GM19351 (cell line): ENCODE data around the gene CAPN11.
"Not testable (repeated sequence)": the region's sequence is repeated elsewhere in the genome, so short reads cannot be mapped to it uniquely, and the experiment has no call there.

ENCODE experiments used
- ATAC-seq: cut with Tn5 transposase; IDR thresholded peaks from one replicate; pipeline ENCODE4 v1.9.1; 2021; ENCODE audit warnings: mild to moderate bottlenecking, moderate library complexity; ENCODE audit not compliant: unreplicated experiment

Gene CAPN11

DNA sequence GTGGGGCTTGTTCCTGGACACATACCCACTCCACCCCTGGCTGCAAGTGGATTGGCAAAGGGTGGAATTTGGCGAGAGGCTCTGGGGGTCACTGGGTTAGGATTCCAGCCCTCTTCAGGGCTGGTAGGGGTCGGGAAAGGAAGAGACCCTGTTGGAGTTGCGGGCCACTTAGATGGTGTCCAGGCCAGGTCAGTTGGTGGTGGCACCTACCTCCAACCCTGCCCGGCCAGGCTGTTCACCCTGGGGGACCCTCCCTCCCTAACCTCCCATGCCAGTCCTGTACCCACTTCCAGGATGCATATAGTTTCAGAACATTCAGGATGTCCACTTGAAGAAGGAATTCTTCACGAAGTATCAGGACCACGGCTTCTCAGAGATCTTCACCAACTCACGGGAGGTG, 21.0 kb downstream of the CAPN11 start:
- no peak for ATAC-seq

DNA sequence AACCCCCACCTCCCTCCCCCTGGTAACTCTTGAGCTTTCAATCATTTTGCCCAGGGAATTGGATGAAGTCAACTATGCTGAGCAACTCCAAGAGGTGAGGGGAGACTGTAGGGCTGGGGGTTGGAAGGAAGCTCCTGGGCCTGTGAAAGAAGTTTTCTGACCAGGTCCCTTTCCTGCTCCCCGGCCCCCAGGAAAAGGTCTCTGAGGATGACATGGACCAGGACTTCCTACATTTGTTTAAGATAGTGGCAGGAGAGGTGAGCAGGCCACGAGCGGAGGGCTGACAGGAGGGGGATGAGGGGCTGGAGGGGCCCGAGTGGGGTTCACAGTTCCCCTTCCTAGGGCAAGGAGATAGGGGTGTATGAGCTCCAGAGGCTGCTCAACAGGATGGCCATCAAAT, 21.8 kb downstream of the CAPN11 start:
- ATAC-seq, result no peak

DNA sequence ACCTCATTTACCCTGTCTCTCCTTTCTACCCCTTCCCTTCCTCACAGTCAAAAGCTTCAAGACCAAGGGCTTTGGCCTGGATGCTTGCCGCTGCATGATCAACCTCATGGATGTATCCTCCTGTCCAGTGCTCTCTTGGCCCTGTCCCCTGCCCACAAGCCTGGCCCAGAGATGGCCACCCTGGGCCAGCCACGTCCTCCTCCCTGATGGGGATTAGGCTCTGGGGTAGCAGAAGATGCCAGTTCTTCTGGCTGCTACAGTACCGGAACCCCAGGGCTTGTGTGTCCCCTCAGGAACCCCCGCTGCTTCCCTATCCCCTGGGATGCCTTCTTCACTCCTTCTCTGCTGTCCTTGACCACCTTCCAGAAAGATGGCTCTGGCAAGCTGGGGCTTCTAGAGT, 22.3 kb downstream of the CAPN11 start:
- ATAC-seq, result no peak

DNA sequence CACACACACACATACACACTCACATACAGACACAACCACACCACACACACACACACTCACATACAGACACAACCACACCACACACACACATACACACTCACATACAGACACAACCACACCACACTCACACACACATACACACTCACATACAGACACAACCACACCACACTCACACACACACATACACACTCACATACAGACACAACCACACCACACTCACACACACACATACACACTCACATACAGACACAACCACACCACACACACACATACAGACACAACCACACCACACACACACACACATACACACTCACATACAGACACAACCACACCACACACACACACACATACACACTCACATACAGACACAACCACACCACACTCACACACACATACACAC, 23.2 kb downstream of the CAPN11 start:
- ATAC-seq, result not testable (repeated sequence)

DNA sequence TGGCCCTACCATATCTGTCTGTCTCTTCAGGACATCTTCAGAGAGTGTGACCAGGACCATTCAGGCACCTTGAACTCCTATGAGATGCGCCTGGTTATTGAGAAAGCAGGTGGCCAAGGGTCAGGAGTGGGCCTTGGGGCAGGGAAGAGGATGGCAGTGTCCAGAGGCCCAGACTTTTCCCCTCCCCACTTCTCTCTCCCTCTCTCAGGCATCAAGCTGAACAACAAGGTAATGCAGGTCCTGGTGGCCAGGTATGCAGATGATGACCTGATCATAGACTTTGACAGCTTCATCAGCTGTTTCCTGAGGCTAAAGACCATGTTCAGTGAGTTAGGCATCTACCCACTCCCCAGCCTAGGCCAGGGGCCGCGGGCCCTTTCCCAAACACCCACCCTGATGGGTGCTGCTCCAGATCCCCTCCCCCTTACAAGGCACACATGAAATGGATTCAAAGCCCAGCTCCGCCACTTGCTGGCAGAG, 24.3 kb downstream of the CAPN11 start:
- ATAC-seq, result no peak

DNA sequence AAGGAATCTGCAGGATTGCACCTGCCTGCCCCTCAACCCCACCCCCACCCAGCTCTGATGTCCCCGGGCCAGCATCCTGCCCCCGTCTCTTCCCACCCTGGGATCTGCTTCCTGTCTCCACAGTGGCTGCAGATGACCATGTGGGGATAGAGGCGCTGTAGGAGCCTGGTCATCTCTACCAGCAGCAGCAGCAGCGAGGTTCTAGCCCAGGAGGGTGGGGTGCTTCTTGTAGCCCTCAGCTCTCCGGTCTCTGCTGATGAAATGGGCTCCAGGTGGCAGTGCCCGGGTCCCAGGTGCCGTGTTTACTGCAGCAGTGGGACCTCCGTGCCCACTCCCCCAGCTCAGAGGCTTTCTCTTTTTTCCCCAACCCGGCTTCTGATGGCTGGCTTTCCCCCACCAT, 25.2 kb downstream of the CAPN11 start:
- no peak for ATAC-seq

DNA sequence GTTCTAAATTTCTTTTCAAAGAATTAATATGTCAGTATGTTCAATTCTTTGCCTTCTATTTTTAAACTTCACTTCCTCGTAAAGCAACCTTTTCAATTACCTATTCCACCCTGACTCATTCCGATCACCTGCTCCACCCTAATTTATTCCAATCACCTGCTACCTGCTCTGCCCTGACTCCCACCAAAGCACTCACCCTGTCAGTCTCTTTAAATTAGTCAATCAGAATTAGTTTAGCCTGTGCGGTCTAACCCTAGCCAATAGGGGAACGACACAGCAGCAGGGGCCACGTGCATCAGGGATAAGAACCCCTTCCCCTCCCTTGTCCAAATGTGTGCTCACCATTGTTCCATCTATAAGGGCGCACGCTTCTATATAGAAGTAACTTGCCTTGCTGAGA, 26.7 kb downstream of the CAPN11 start:
- not testable (repeated sequence) for ATAC-seq

DNA sequence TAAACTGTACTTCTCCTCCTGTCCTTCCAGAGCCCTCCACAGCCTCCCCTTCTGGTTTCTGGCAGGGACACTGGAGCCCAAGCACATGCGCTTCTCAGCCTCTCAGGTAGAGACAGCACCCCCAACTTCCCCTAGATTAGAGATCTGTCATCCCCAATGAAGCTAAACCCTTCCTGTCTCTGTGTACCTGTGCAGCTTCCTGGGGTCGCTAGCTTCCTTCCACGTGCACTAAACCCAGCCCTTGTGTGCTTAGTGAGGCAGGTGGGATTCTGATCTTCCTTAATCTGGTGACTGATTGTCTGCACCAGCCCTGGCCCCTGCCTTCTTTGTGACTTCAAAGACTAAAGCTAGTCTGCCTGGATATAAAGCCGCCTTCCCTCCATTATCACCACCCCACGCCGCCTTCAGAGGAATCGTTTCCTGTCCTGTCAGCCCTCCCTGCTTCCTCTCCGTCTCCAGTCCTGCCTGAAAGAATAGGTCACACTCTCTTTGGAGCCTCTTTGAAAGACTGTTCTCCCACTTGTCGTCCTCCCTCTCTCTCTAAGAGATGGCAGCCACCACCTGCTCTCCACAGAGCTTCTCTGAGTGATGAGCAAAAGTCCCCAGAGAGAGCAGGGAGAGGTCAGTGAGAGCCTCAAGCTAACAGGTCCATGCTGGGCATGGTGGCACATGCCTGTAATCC, 27.5 kb downstream of the CAPN11 start:
- no peak for ATAC-seq

DNA sequence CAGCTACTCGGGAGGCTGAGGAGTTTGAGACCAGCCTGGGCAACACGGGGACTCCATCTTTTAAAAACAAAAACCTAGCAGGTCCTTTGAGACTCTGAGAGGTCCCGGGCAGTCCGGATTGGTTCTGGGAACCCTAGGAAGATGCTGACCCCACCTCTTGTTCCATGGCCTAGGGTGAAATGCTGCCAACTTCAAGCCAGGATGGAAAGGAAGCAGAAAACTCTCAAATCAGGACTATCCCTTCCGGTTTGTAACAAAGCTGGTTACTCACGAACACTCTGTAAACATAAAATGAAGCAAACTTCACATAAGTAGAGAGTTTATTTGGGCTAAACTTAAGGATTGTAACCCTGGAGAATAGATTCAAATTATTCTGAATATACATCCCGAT, 28.0 kb downstream of the CAPN11 start:
- ATAC-seq, result no peak

DNA sequence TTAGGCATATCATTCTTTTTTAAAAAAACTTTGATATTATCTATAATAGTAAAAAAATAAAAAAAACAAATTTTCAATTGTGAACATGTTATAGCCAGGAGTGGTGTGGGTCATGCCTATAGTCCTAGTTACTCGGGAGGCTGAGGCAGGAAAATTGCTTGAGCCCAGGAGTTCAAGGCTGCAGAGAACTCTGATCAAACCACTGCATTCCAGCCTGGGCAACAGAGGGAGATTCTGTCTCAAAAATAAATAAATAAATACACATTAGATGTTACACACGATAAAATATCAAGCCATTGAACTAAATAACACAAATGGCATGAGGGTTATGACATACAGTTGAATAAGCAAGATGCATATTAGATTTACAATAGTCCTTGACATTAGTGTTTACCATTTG, 30.2 kb downstream of the CAPN11 start:
- no peak for ATAC-seq

DNA sequence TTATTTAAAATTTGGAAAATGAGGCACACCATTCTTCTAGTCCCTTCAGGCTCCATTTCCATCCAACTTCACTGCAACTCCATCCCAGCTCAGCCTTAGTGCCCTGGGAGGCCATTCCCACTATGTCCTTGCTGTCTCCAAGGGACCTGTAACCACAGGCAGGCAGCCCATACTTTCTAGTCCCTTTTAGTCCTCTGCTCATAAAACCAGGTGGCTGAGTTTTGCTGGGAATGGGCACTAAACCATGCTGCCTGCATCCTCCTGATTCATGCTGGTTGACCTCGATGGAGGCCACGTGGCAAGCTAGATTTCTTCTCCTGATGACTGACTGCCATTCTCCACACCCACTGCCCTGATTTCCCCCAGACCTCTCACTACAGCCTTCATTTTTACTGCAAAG, 30.6 kb downstream of the CAPN11 start:
- ATAC-seq, result no peak

DNA sequence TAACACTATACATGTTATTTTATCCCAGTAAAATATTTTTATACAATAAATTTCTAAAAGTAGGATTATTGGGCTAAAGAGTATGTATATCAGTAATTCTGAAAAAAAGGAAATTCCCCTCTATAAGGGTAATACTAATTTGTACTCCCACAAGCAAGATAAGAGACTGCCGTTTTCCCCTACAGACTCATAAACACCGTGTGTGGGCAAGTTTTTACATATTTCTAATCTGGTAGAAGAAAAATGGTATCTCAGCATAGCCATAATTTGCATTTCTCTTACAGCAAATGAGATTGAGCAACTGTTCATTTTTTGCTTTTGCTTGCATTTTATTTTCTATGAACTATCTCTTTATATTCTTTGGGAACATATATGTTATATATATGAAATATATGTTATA, 32.1 kb downstream of the CAPN11 start:
- peak; percentile 79 for ATAC-seq

DNA sequence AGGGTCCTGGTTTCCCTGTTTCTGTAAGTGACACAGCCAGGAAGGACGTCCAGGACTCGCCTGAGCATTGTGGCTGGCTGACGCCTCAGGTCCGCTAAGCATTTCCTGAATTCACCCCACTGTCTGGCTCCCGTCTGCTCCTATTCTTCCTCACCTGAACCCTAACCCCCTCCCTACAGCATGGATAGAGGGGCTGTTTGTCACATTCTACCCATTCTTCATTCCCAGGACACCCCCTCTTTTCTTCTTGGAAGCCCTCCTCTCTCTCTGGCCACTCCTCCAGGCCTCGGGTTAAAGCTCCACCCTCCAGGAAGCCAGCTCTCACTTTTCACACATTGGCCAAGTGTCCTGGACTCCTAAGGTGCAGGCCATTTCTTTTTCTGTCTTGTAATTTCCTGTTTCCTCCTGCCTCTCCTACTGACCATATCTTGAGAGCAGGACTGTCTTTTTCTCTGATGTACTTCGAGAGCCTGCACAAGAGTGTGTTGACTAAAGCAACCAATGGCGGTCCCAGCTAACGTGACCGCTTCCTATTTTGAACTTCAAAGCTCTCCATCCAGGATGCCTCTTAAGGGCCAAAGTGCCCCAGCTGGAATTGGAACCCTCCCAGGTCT, 33.9 kb downstream of the CAPN11 start:
- no peak for ATAC-seq

DNA sequence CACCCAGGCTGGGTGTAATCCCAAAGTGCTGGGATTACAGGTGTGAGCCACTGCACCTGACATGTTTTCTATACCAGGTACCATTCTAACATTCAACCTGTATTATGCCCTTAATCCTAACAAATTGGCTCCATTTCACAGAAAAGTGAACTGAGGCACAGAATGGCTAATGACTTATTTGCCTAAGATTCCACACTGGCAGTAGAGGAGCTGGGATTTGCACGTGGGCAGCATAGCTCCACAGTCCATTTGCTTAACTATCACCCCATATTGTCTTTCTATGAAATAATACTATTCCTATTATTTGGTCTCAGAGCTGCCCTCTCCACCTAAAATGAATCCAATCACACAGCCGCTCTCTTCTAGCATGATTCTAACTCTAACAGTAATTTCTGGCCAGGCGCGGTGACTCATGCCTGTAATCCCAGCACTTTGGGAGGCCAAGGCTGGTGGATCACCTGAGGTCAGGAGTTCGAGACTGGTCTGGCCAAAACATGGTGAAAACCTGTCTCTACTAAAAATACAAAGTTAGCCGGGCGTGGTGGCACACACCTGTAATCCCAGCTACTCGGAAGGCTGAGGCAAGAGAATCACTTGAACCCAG, 34.8 kb downstream of the CAPN11 start:
- no peak for ATAC-seq

DNA sequence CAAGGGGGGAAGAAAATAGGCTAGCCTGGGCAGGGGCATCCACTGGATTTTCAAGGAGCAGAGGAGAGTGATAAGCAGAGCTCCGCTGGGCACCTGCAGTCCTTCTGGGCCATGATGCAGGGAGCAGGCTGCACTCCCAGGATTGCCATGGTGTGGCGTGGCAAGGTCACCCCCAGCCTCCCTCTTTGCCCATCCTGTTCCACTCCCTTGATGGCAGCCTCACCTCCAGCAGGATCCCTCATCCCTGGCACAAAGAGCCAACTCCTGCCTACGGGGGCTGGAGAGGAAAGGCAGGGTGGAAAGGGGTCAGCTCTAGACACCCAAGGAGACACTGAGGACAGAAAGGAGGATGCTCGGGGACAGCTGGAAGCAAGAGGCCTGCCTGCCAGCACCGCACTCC, 35.7 kb downstream of the CAPN11 start:
- no peak for ATAC-seq

DNA sequence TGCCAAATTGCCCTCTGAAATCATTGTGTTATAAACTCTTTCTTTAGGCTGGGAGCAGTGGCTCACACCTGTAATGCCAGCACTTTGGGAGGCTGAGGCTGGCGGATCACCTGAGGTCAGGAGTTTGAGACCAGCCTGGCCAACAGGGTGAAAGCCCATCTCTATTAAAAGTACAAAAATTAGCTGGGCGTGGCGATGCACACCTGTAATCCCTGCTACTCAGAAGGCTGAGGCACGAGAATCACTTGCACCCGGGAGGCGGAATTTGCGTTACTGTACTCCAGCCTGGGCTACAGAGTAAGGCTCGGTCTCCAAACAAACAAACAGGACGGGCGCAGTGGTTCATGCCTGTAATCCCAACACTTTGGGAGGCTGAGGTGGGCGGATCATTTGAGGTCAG, 37.7 kb downstream of the CAPN11 start:
- ATAC-seq, result not testable (repeated sequence)

DNA sequence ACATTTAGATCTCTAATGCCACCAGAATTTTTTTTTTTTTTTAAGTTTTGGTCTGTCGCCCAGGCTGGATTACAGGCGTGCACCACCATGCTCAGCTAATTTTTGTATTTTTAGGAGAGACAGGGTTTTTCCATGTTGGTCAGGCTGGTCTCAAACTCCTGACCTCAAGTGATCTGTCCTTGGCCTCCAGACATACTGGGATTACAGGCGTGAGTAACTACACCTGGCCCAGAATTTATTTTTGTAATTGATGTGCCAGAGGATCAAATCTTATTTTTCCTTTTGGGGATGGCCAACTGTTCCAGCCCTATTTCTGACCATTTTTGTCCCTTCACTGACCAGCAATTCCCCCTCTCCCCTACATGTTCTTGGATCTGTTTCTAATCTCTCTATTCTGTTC, 40.1 kb downstream of the CAPN11 start:
- ATAC-seq, result no peak

DNA sequence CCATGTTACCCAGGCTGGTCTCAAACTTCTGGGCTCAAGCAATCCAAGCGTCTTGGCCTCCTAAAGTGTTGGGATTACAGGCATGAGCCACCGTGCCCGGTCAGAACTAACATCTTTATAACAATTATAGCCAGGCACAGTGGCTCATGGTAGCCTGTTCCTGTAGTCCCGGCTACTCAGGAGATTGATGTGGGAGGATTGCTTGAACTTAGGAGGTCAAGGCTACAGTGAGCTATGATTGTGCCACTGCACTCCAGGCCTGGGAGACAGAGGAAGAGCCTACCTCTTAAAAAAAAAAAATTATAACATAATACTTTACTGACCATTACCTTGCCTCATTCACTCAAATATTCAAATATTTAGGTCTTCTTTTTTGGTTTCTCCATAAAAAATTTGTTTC, 41.3 kb downstream of the CAPN11 start:
- no peak for ATAC-seq

DNA sequence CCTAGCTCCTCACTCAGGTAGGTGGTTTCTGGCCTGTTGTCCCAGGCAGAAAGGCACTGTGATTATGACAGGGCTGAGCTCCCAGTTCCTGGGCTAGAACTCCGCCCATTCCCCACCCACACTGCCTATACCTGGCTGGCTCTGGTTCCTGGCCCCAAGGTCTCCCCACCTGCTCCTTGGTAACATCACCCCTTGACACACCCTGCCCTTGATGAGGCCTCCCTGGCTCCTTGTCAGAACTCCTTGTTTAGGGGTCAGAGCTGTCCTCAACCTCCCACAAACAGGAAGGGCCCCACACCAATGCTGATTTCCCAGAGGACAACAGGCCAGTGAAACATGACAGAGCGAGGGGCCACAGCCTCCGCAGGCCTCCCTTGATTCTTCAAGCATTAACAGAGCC, 42.6 kb downstream of the CAPN11 start:
- no peak for ATAC-seq

DNA sequence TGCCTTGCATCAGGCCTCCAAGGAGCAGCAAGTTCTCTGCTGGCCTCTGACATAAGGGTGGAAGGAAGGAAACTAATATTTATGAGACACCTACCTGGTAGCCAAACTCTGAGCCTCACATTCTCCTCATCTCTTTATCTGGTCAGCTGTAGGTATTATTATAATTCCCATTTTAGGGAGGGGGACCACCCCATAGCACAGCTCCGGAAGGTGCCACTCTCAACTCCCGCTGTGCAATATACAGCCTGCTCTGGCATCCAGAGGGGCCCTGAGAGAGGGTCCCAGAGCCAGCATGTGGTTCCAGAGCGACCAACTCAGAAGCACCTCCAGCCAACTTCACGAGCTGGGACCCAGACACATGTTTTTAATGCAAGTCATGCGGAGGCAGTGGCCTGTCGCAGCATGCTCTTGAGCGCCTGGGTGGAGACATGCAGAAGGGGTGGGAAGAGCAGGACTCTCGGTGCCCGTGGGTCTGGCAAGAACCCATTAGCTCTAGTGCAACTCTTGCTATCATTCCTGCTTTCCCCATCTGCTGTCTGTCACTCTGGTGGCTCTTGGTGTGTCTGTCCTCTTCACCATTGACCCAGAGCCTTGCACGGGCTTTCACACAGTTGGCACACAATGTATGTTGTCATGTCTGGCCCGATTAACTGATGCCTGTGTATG, 43.2 kb downstream of the CAPN11 start:
- ATAC-seq, result no peak

DNA sequence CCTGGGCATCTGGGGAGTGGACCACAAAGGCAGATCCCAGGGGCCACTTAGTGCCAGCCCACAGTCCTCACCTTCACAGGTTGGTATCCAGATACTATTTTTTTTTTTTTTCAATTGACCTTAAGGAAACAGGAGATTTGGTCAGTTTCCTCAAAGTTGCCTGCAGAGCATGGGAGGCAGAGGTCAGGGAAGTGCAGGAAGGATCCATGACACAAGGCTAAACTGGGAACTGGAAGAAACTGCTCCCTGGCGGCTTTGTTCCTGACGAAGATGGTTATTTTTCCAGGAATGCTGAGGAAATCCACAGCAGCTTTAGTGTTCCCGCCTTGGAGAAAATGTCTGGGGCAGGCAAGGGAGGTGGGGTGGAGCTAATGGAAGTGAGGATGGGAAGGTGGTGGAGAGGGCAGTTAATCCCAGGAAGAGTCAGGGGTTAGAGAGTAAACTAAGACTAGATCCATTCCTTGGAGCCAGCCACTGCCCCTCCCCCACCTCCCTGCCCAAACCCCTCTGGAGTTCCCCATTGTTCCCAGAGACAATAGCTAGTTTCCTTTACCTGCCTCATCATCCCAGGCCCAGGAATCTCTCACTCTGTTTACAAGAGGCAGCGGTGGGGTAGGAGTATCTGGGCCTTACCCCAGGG, 43.8 kb downstream of the CAPN11 start:
- no peak for ATAC-seq
